A673 (cell line): ENCODE measurements around the gene KLK5. TPM values are rescaled to one million over a fixed set of nuclear protein-coding genes. Genes with fewer than 3 reads are reported as not detected.

Experiments used
- BruUV-seq: library from RNA; stranded (reverse); fragments of 400-500 nt; replicated peaks from 2 replicates; lab custom pipeline; 2021; lab: Mats Ljungman, UMichigan
- CTCF ChIA-PET: fragments of 300-600 bp; sonication (Branson Sonifier 250); formaldehyde crosslinking; loops from one replicate; lab custom pipeline; 2022; ENCODE audit warnings: antibody characterized with exemption; lab: Charles Lee
- POLR2A ChIA-PET: fragments of 300-600 bp; sonication (Branson Sonifier 250); formaldehyde crosslinking; loops from one replicate; lab custom pipeline; 2022; ENCODE audit warnings: antibody characterized with exemption; ENCODE audit not compliant: low non-redundant PET; lab: Charles Lee
- DNase-seq: peaks from one replicate; pipeline ENCODE4 v3.0.0-alpha.2; 2015; ENCODE audit warnings: low spot score
- H3K27ac ChIP-seq: fragments of 200-600 bp; sonication (generic); 2 replicates; pipeline ENCODE4 v1.5.1; 2016; ENCODE audit warnings: mixed run types, low read depth, mild to moderate bottlenecking, mixed read lengths, antibody characterized with exemption, low read length; ENCODE audit not compliant: poor library complexity, severe bottlenecking
- H3K27me3 ChIP-seq: fragments of 200-600 bp; sonication (generic); replicated peaks from 2 replicates; pipeline ENCODE4 v1.6.1; 2017; ENCODE audit warnings: mixed run types, low read depth, mild to moderate bottlenecking, mixed read lengths, antibody characterized with exemption, low read length; ENCODE audit not compliant: insufficient read depth, poor library complexity
- H3K36me3 ChIP-seq: fragments of 200-600 bp; sonication (generic); 2 replicates; pipeline ENCODE4 v1.6.1; 2016; ENCODE audit warnings: mixed run types, mild to moderate bottlenecking, mixed read lengths, antibody characterized with exemption, low read length; ENCODE audit not compliant: insufficient read depth, poor library complexity, severe bottlenecking
- H3K4me1 ChIP-seq: fragments of 200-600 bp; sonication (generic); 2 replicates; pipeline ENCODE4 v1.6.1; 2017; ENCODE audit warnings: mixed run types, mild to moderate bottlenecking, mixed read lengths, antibody characterized with exemption, low read length; ENCODE audit not compliant: insufficient read depth, poor library complexity, severe bottlenecking
- H3K4me3 ChIP-seq: fragments of 200-600 bp; sonication (generic); 2 replicates; pipeline ENCODE4 v1.5.1; 2016; ENCODE audit warnings: low read depth, mixed run types, mild to moderate bottlenecking, mixed read lengths, low read length; ENCODE audit not compliant: poor library complexity, severe bottlenecking
- H3K9me3 ChIP-seq: fragments of 200-600 bp; sonication (generic); 2 replicates; pipeline ENCODE4 v1.6.1; 2016; ENCODE audit warnings: mixed run types, low read depth, mild to moderate bottlenecking, mixed read lengths, antibody characterized with exemption, low read length; ENCODE audit not compliant: poor library complexity, severe bottlenecking
- EZH2 ChIP-seq: fragments of 200-600 bp; sonication (generic); IDR thresholded peaks from 2 replicates; pipeline ENCODE4 v1.6.1; 2017; ENCODE audit warnings: borderline replicate concordance, low read depth, mild to moderate bottlenecking, mixed read lengths, antibody characterized with exemption, low read length; ENCODE audit not compliant: poor library complexity, severe bottlenecking
- intact Hi-C: fragments of 100-400 bp; cut with micrococcal nuclease; formaldehyde crosslinking; loops from one replicate; pipeline ENCODE4 v1.10.0; 2022; ENCODE audit not compliant: unreplicated experiment
- total RNA-seq: library from RNA; stranded (reverse); gene quantifications from 2 replicates; pipeline ENCODE4 v1.2.3, GENCODE V29; 2021
- TF ChIP-seq, protein P1 (sequence below): fragments of 300-800, 200-600 bp; sonication (generic); conservative IDR thresholded peaks from 2 replicates; pipeline ENCODE4 v1.5.1; 2017; ENCODE audit warnings: low read depth, mild to moderate bottlenecking, antibody characterized with exemption, low read length, moderate library complexity, mixed read lengths

The KLK5 gene
- total RNA-seq, 1 experiment from 2014 or later, result not detected

- Histone ChIP-seq H3K4me1 (no peaks in the 10 kb centered on the region), H3K4me3 (no peak overlapping the region), H3K36me3 (no peaks in the 10 kb centered on the region), H3K27ac (no peak overlapping the region), H3K27me3 (peaks cover 8% of the 10 kb centered on the region), H3K9me3 (no peaks in the 10 kb centered on the region)
- ChIA-PET CTCF (no interaction called here), POLR2A (no interaction called here)
- BruUV-seq, result no TSS peak
- no peak for DNase-seq
- intact Hi-C loops, result no loop called here
- no peak for TF ChIP-seq EZH2
- TF ChIP-seq, protein P1, sequence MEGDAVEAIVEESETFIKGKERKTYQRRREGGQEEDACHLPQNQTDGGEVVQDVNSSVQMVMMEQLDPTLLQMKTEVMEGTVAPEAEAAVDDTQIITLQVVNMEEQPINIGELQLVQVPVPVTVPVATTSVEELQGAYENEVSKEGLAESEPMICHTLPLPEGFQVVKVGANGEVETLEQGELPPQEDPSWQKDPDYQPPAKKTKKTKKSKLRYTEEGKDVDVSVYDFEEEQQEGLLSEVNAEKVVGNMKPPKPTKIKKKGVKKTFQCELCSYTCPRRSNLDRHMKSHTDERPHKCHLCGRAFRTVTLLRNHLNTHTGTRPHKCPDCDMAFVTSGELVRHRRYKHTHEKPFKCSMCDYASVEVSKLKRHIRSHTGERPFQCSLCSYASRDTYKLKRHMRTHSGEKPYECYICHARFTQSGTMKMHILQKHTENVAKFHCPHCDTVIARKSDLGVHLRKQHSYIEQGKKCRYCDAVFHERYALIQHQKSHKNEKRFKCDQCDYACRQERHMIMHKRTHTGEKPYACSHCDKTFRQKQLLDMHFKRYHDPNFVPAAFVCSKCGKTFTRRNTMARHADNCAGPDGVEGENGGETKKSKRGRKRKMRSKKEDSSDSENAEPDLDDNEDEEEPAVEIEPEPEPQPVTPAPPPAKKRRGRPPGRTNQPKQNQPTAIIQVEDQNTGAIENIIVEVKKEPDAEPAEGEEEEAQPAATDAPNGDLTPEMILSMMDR, result no peak
Measured at GRCh38 chr19:50894478-50895356, 58.1 kb downstream of the KLK5 start.

Other genes starting within 250 kb of the KLK5 start
- 69.7 and 69.8 TPM in 2 replicates for gene SHANK1, start 233.2 kb downstream of the KLK5 start, total RNA-seq
- gene CLEC11A, start 229.7 kb downstream of the KLK5 start, total RNA-seq, result 59.1 TPM in 2 replicates
- not detected in 2 replicates for gene GPR32, start 182.6 kb downstream of the KLK5 start, total RNA-seq
- gene ACP4, start 162.6 kb downstream of the KLK5 start, total RNA-seq, result not detected in 2 replicates
- gene KLK1, start 129.3 kb downstream of the KLK5 start, total RNA-seq, result 0.68 TPM in 1 of 2 replicates, not detected in the other
- gene KLK15, start 119.5 kb downstream of the KLK5 start, total RNA-seq, result not detected in 2 replicates
- gene KLK3, start 98.1 kb downstream of the KLK5 start, total RNA-seq, result not detected in 2 replicates
- gene KLK2, start 79.6 kb downstream of the KLK5 start, total RNA-seq, result not detected in 2 replicates
- gene KLK4, start 41.6 kb downstream of the KLK5 start, total RNA-seq, result not detected in 2 replicates
- not detected in 2 replicates for gene KLK6, start 16.6 kb upstream of the KLK5 start, total RNA-seq
- gene KLK7, start 30.9 kb upstream of the KLK5 start, total RNA-seq, result not detected in 2 replicates
- not detected in 2 replicates for gene KLK8, start 48.6 kb upstream of the KLK5 start, total RNA-seq
- gene KLK10, start 66.7 kb upstream of the KLK5 start, total RNA-seq, result not detected in 2 replicates
- not detected in 2 replicates for gene KLK11, start 73.6 kb upstream of the KLK5 start, total RNA-seq
- gene KLK12, start 82.0 kb upstream of the KLK5 start, total RNA-seq, result not detected in 2 replicates
- not detected in 2 replicates for gene KLK13, start 112.1 kb upstream of the KLK5 start, total RNA-seq
- gene KLK14, start 129.8 kb upstream of the KLK5 start, total RNA-seq, result 1.0 and 1.2 TPM in 2 replicates
- 11.8 and 13.4 TPM in 2 replicates for gene CTU1, start 155.4 kb upstream of the KLK5 start, total RNA-seq
- gene SIGLEC9, start 171.9 kb upstream of the KLK5 start, total RNA-seq, result not detected in 2 replicates
- gene SIGLEC7, start 189.3 kb upstream of the KLK5 start, total RNA-seq, result not detected in 2 replicates